Activated T-cell treated with anti-CD3 and anti-CD28 coated beads for 24 hours (primary cell): ENCODE measurements around the gene ZNF264.
"Not testable (repeated sequence)": the region's sequence is repeated elsewhere in the genome, so short reads cannot be mapped to it uniquely, and the experiment has no call there.

Source experiments
- DNase-seq: peaks from one replicate; pipeline ENCODE4 v3.0.0-alpha.2; 2020; ENCODE audit warnings: low read depth

ZNF264 gene

DNA sequence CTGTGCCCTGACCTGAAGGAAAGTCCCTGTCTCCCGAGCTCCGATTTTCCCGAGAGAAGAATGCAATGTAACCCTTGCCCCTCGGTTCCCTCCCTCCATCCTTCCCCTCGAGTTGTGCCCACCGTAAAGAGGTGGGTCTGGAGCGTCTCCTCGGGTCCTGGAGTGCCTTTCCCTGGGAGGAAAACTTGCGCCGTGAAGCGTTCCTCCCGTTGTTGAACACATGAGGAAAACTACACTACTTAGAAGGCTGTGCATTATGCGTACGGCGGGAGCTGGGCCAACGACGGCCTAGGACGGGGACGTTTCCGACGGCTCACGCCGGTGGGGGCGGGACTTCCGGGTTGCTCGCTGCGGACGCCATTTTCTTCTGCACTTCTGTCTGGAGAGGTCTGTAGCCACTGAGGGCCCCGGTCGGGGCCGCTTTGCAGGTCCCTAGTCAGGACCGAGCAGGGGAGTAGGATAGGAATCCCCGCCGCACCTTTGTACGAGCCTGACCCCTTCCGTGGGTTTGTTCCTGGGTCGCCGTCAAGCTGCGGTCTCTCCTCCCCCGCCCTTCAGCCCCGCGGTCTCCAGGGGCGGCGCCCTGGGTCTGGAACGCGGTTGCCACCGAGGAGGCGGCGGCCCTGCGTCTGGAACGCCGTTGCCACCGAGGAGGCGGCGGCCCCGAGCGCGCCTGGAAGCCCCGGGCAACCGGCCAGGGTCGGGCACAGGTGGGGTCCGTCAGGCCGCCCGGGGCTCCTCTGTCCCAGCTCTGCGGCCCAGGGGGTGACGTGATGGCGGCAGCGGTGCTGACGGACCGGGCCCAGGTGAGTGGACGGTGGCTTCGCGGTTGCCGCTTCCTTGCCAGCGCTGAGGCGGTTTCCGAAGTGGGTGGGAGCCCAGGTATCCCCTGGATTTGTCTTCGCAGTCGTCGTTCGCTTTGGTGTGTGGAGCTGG is at the start of gene ZNF264:
TSS of gene ZNF264 (plus strand) at position 360 of the 936 bp plus-strand sequence. CDS start at position 774, 414 bp downstream.
- peak; percentile 87 for DNase-seq

DNA sequence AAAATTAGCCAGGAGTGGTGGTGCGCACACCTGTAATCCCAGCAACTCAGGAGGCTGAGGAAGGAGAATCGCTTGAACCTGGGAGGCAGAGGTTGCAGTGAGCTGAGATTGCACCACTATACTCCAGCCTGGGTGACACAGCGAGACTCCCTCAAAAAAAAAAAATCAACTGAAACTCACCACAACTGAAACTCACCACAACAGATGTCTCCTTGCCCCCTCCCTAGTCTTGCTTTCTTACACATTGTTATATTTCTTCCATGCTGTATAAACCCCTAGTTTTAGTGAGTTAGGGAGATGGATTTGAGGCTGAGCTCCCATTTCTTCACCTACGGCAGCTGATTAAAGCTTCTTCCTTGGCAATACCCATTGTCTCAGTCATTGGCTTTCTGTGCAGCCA is 49.6 kb upstream of the ZNF264 start:
- no peak for DNase-seq

DNA sequence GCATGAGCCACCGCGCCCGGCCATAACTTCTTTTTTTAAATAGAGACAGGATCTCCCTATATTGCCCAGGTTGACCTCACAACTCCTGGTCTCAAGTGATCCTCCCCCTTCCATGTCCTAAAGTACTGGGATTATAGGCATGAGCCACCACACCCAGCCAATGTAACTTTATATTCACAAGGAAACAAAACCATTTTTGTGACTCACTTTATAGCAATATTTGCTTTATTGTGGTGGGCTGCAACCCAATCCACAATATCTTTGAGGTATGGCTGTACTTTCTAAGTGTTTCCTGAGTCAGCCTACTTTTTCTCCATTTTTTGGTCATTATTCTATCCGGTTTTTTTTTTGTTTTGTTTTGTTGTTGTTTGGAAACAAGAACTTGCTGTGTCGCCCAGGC is 38.4 kb upstream of the ZNF264 start:
- no peak for DNase-seq

DNA sequence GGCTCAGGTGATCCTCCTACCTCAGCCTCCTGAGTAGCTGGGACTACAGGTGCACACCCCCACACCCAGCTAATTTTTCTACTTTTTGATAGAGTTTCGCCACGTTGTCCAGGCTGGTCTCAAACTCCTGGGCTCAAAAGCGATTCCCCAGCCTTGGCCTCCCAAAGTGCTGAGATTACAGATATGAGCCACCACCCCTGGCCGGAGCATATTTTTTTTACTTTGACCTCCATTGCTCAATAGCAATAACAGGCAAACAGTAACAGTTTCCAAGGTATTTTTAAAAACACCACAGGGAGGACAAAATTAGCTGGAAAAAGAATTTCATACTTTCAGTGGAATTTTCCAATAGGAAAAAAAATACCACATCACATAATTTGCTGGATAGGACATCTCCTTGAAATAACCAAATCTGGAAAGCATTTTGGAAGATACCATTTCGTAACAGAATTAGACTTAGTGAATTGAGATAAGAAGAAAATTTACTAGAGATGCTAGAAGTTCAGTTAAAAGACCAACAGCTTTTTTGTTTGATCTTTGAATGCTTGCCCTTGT is 29.2 kb upstream of the ZNF264 start:
- no peak for DNase-seq

DNA sequence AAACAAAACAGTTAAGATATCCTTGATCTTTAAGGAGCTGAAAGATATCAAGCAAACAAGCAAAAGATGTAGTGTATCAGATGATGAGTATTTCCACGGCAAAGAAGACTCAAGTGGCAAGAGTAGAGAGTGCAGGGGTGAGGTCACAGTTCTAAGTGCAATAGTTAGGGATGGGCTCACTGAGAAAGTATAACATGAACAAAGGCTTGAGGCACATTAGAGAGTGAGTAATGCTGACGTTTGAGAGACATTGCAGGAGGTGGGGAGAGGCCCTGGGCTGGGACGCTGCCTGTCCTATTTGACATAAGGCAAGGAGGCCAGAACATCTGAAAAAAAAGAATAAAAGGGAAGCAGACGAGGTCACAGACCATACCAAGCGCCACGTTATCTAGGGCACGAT is 25.5 kb upstream of the ZNF264 start:
- DNase-seq: no peak

DNA sequence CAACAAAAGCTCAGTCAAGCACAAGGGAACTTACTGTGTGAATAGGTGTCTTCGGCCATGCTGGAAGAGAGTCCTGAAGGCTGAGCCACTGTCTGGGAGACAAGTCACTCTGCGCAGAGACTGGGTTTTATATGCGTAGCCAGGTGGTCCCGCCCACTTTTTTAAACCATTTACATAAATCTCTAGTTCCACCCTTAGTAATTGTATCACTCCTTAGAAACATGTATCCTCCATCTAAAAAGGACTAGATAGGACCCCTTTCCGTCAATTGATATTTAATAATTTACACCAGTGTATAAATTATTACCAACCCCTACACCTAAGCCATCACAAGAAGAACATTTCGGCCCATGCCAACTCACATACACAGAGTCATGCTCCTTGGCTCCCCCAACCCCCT is 23.9 kb upstream of the ZNF264 start, which contains the start of gene DUXA:
TSS of gene DUXA (minus strand) at position 101 of the 400 bp plus-strand sequence. CDS start at position 59, 42 bp downstream.
- no peak for DNase-seq

DNA sequence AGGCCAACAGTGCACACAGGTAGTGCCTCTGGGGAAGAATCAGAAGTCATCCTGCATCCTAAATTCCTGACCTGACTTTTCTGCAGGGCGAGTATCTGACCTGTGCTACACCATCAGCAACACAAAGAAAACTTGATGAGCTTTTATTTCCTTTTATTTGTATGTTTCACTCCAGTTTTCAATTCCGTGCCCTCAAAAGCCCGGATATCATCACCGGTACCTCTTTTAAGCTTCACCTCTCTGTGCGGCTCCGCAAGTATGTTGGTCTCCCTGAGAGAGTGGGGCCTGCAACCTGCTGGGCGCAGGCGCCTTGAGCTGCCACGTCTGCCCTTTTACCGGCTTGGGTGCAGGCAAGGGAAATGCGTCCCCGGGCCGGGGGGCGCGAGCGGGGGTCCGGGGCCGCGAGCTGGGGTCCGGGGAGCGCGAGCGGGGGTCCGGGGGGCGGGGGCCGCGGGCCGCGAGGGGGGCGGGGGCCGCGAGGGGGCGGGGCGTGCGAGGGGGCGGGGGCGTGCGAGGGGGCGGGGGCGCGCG is 19.7 kb upstream of the ZNF264 start:
- no peak for DNase-seq

DNA sequence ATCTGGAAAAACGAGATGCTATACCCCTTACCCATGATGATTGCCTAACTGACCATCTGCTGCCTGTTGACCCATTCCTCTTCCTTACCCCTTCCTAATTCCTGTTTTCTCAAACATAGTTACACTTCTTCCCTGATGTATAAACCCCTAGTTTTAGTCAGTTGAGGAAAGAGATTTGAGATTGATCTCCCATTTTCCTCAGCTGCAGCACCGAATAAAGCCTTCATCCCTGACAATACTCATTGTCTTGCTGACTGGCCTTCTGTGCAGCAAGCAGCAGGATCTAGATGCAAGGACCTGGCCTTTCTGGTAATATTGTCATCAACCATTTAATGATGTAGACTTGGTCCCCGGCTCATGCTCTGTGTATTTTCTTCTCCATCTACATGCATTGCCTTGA is 999 bp upstream of the ZNF264 start:
- DNase-seq: no peak

DNA sequence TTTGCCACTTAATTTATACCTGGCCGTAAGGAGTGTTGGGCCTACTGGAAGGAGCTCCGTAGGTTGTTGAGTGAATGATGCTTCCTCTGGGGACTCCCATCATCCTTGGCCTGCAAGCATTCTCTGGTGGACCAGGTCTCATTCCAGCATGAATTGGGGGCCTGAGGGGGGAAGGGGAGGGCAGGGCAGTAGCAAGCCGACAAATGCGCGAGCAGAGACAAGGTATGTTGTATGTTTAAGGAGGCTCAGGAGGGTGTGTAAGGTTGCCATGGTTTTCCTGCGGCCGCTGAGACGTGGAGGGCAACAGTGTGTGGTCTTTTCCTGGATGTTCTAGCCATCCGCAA is 749 bp downstream of the ZNF264 start:
- DNase-seq: no peak

DNA sequence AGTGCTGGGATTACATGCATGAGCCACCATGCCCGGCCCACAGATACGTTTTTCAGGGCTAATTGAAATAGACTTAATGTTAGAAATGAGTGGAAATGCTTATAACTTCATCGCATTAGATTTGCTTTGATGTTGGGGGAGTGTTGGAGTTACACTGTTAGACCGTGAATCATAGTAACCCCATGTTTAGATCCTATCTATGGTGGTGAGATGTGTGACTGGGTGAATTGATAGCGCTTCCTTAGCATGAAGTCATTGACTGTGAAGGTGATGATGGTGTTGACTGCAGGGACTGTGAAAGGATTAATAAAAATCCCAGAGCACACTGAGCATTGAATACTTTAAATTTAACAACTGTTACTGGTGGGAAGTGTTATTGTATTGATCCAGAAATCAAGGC is 1.7 kb downstream of the ZNF264 start:
- no peak for DNase-seq

DNA sequence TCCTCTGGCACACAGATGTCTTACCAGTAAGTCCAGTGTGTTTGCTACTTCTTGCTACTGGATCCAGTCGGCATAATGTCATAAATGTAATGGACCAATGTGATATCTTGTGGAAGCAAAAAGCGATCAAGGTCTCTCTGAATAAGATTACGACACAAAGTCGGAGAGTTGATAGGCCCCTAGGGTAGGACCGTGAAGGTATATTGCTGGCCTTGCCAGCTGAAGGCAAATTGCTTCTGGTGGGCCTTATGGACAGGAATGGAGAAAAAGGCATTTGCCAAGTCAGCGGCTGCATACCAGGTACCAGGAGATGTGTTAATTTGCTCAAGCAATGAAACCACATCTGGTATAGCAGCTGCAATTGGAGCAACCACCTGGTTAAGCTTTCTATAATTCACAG is 6.6 kb downstream of the ZNF264 start:
- not testable (repeated sequence) for DNase-seq

DNA sequence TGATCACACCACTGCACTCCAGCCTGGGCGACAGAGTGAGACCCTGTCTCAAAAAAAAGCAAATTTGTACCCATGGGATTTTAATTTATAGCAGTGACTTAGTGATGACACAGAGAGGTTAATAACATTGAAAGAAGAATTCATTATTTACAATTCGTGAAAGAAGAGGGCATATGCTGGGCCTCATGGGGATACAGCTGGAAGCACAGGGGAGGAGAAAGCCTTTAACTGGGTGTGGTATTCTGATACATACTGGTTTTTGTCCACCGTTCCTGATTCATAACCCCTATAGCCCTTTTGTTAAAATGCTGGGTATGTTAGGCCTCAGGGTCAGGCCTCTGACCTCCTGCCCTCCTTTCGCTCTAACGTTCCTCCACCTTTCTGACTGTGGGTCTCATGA is 10.9 kb downstream of the ZNF264 start:
- DNase-seq: no peak

DNA sequence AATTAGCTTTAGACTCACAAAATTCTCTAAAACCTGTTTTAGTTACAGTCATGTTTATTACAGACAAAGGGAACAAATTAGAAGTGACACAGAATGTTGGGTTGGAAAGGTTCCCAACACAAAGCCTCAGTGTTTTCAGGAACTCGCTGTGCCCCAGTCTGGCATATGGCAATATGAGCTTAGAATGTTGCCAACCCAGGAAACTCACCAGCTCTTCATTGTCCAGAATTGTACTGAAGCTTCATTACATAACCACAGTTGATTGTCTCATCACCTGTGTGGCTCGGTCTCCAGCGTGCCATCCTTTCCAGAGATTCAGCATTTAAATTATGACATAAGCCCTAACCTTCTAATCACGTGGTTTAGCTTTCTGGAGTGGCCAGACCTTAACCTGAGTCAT is 19.1 kb downstream of the ZNF264 start:
- DNase-seq: no peak

DNA sequence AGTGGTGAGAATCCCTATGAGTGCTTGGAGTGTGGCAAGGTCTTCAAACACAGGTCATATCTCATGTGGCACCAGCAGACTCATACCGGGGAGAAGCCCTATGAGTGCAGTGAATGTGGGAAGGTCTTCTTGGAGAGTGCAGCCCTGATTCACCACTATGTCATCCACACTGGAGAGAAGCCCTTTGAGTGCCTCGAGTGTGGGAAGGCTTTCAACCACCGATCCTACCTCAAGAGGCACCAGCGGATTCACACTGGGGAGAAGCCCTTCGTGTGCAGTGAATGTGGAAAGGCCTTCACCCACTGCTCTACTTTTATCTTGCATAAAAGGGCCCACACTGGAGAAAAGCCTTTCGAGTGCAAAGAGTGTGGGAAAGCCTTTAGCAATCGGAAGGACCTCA is 20.8 kb downstream of the ZNF264 start:
- DNase-seq: no peak

DNA sequence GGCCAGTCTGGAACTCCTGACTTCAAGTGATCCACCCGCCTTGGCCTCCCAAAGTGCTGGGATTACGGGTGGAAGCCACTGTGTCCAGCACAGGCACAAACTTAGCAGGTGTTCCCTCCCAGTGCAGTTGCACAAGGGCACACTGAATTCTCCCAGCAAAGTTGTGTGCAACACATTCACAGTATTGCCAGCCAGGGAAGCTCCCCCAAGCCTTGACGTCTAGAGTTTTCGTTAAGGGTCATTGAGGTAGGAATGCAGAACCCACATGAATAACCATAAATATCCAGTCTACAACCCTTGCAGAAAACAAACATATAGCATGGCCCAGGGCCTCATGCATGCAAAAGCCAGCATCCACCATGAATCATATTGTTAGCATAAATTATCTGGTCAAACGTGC is 36.2 kb downstream of the ZNF264 start:
- no peak for DNase-seq

DNA sequence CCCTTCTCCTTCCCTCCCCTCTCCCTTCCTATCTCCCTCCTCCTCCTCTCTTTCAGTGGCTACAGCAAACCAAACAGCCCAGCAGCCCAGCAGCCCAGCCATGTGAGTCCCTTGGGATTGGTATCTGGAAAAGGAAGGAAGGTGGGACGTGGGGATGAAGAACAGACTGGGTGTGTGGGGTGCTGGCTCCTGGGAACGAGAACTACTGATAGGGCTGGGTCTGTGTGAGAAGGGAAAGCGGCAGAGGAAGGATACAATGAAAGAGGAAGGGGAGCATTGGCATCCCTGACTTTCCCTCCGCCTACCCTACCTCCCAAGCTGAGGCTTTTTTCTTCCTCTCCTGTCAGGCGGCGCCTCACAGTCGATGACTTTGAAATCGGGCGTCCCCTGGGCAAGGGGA is 40.4 kb downstream of the ZNF264 start:
- DNase-seq: no peak

DNA sequence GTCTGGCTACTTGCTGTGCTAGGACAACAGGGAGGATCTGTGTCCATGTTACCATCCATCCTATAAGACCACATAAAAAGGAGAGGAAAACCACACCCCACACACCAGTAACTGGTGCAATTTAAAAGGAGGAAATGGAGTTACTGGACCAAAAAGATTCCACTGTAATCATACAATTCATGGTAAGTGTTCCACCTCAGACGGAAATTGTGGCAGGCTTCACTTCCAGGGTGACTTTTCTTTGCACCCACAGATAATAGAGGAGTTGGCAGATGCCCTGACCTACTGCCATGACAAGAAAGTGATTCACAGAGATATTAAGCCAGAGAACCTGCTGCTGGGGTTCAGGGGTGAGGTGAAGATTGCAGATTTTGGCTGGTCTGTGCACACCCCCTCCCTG is 41.9 kb downstream of the ZNF264 start:
- no peak for DNase-seq

DNA sequence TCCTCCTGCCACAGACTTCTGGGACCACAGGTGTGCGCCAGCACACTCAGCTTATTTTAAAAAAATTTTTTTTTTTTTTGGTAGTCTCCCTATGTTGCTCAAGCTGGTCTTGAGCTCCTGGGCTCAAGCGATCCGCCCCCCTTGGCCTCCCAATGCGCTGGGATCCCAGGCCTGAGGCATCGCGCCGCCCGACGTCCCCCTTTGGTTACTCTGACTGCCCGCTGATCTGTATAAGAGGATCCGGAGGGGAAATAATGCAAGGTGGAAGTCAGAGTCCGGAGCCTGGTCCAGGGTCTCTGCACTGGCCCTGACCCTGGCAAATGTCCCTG is 48.6 kb downstream of the ZNF264 start:
- no peak for DNase-seq

DNA sequence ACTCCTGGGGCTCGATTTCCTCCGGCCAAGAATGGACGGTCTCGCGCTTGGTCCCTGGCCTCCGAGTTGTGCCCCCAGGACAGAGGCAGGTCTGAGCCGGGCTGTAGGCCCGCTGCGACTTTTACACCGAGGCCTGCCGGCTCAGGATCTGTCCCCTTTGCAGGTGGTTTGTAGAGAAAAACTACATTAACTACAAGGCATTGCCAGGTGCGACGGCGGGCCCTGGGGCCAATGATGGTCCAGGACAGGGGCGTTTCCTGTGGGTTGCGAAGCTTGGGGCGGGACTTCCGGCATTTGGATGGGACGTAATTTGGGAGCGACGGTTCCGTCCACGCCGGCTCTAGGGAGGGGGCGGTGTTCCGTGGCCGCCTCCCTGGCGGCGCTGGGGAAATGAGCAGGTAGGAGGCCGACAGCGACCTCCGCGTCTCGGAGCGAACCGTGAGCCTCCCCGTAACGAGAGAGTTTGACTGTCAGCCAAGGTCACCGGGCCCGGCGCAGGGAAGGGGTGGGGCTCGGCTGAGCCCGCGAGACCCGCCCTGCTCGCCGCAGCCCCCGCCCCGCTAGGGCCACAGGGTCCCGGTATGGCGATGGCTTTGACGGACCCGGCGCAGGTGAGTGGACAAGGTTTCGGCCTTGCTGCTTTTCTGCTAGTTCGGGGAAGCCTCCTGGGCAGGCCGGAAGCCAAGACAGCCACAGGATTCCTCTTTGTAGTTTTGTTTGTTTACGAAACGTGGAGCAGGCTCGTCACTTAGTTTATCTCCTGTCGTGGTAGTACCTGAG is 49.2 kb downstream of the ZNF264 start, which contains the start of gene ZNF805:
TSS of gene ZNF805 (plus strand) at position 322 of the 780 bp plus-strand sequence. CDS start at position 582, 260 bp downstream.
- DNase-seq: peak; percentile 95

DNA sequence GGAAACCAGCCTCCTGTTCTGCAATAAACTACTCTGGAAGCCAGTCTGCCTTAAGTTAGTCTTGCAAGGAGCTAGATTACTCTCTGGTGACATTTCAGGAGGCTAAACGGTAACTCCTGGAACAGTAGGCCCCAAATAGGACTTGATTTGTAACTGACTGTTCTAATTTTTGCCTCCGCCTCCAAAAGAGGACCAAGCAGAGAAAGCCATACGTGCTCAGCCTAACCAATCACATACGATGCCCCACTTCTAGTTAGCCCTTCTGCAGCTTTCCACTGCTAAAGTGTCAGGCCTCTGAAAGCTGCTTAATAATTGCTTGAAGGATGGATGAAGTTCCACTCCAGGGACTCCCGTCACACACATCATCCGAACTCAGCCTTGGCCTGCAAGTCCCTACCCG is 49.9 kb downstream of the ZNF264 start:
- DNase-seq: no peak

DNA sequence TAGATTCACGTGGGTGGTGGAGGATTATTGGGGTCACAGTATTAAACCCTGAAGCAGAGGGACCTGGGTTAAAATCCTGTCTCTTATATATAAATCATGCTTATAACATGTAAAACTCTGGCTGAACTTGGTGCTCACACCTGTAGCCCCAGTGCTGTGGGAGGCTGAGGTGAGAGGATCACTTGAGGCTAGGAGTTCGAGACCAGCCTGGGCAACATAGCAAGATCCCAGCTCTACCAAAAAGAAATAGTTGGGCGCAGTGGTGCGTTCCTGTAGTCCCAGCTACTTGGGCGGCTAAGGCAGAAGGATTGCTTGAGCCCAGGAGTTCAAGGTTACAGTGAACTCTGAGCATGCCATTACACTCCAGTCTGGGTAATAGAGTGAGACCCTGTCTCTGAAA is 51.5 kb downstream of the ZNF264 start:
- no peak for DNase-seq

DNA sequence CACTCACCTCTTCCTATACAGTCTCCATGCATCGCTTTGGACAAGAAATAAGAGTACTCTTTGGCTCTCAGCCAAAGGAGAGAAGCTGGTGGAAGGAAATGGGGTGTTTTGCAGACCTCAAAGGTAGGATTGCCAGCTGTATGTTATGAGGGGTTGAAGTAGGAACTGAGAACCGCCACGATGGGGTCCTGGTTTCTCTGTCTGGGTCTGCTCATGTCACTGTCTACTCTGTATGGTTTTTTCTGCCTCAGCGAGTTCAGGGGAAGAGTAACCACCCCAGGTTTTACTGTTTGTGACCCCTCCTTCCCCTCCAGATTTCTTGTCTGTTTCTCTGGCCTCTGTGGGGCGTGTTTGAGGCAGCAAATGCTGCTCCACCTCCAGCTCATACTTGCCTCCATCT is 53.2 kb downstream of the ZNF264 start:
- no peak for DNase-seq

DNA sequence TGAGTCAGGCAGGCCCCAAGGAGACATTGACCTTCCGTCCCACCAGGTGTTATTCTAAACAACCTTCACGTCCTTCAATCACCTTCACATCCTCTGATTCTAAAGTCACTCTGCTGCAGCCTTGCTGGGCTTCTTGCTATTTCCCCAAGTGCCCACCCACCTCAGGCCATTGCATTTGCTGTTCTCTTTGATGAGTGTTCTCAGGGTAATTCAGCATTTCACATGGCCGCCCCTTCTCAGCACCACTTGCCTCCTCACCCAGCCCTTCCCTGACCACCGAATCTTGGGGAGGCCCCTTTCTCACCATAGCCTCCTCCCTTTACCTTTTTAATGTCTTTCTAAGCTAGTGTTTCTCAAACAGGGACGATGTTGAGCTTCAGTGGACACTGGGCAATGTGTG is 53.8 kb downstream of the ZNF264 start:
- no peak for DNase-seq
